Coronary artery (tissue), 2 donors: ENCODE measurements around the gene ABL1.
A peak's percentile ranks its signal among the peaks of the same experiment; 100 is the strongest.
"Not testable (repeated sequence)": the region's sequence is repeated elsewhere in the genome, so short reads cannot be mapped to it uniquely, and the experiment has no call there.

Source experiments
- DNase-seq: peaks from one replicate; pipeline ENCODE4 v3.0.0-alpha.2; 2017; ENCODE audit warnings: low spot score
- H3K27ac ChIP-seq, 2 donors: fragments of 200-600 bp; sonication (generic); one replicate each; pipeline ENCODE4 v1.5.1; 2016 to 2019
- H3K4me3 ChIP-seq: fragments of 200-600 bp; sonication (generic); 2 replicates; pipeline ENCODE4 v1.5.1; 2016; ENCODE audit warnings: mild to moderate bottlenecking, moderate library complexity
- TF ChIP-seq, protein P1 (sequence below): fragments of 200-600 bp; sonication (generic); IDR thresholded peaks from one replicate; pipeline ENCODE4 v1.5.1; 2019; ENCODE audit warnings: antibody characterized with exemption

ABL1 gene

GRCh38 chr9:130846487-130847305 lies 11.6 kb downstream of the ABL1 start:
- H3K4me3 ChIP-seq, result peak overlapping the region; percentile 66
- DNase-seq, result peak; percentile 90
- TF ChIP-seq, protein P1, sequence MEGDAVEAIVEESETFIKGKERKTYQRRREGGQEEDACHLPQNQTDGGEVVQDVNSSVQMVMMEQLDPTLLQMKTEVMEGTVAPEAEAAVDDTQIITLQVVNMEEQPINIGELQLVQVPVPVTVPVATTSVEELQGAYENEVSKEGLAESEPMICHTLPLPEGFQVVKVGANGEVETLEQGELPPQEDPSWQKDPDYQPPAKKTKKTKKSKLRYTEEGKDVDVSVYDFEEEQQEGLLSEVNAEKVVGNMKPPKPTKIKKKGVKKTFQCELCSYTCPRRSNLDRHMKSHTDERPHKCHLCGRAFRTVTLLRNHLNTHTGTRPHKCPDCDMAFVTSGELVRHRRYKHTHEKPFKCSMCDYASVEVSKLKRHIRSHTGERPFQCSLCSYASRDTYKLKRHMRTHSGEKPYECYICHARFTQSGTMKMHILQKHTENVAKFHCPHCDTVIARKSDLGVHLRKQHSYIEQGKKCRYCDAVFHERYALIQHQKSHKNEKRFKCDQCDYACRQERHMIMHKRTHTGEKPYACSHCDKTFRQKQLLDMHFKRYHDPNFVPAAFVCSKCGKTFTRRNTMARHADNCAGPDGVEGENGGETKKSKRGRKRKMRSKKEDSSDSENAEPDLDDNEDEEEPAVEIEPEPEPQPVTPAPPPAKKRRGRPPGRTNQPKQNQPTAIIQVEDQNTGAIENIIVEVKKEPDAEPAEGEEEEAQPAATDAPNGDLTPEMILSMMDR, result no peak
- H3K27ac ChIP-seq, result peak overlapping the region; percentile 87 to 99

DNA sequence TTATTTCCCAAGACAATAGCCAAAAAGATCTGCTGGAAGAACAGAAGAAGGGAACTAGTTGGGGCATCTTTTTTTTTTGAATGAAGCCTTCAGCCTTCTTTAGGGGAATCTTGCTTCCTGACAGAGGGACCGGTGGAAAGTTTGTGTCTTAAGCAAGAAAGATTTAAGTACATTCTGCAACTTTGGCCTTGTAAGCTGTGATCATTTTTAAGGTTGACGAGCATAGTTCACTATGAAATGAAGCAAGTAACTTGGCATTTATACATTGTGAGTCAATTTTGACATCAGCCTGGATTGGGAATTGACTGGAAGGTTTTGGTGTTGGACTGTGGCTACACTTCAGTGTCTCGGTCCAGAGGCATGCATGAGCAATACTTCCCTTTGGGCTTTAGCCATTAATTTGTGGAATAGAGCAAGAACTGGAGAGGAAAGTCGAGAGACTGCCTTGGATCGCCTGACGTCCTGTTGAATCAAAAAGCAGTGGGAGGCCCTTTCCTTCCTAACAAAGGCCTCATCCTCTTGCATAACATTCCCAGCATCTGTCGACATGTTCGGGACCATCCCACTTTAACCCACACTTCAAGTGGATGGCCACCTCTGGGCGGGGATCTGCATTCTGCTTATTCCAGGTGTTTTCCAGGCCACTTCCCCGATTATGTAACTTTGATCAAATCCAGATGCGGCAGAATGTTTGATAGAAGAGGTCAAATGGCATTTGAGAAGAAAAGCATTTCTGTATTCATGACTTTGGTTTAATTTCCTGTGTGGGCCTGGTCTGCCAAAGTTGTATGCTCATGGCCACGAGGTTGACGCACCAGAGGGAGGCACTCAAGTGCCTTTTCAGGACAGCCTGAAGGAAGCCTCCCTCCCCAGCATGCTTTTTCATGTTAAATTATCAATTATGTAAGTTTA lies 12.5 kb downstream of the ABL1 start:
- peak overlapping the region; percentile 87 to 99 for H3K27ac ChIP-seq
- DNase-seq, result peak; percentile 92
- peak overlapping the region; percentile 66 for H3K4me3 ChIP-seq
- TF ChIP-seq, protein P1, result no peak

DNA sequence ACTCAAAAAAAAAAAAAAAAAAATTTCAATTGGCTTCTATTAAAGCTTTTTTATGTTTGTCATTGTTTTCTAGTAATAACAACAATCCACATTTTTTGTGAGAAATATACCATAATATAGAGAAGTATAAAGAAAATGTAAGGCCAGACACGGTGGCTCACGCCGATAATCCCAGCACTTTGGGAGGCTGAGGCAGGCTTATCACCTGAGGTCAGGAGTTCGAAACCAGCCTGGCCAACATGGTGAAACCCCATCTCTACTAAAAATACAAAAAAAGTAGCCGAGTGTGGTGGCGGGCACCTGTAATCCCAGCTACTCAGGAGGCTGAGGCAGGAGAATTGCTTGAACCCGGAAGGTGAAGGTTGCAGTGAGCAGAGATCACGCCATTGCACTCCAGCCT lies 13.5 kb downstream of the ABL1 start:
- not testable (repeated sequence) for H3K4me3 ChIP-seq, DNase-seq
- peak overlapping the region; percentile 76 to 87 for H3K27ac ChIP-seq

GRCh38 chr9:130849356-130849755 lies 14.3 kb downstream of the ABL1 start:
- no peak overlapping the region for H3K4me3 ChIP-seq
- peak overlapping the region; percentile 76 to 87 for H3K27ac ChIP-seq
- TF ChIP-seq, protein P1, result no peak
- DNase-seq, result no peak

- Histone ChIP-seq H3K27ac (peak overlapping the region in 1 of 2 donors; percentile 28), H3K4me3 (no peak overlapping the region)
- TF ChIP-seq, protein P1, result no peak
- DNase-seq, result no peak
These were observed 17.7 kb downstream of the ABL1 start for GRCh38 chr9:130852801-130853200.

- no peak for DNase-seq
- no peak overlapping the region for H3K4me3 ChIP-seq
- H3K27ac ChIP-seq, result peak overlapping the region in 1 of 2 donors; percentile 38
- TF ChIP-seq, protein P1, result no peak
These were observed 19.0 kb downstream of the ABL1 start for GRCh38 chr9:130854092-130854491.

DNA sequence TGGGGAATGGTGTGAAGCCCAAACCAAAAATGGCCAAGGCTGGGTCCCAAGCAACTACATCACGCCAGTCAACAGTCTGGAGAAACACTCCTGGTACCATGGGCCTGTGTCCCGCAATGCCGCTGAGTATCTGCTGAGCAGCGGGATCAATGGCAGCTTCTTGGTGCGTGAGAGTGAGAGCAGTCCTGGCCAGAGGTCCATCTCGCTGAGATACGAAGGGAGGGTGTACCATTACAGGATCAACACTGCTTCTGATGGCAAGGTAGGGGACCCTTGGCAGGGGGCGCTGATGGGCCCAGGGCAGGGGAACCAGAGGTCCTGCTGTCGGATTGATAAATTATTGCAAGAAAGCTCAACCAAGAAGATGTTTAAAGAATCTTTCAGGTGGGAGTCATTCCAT lies 19.8 kb downstream of the ABL1 start:
- peak; percentile 58 for DNase-seq
- TF ChIP-seq, protein P1, result no peak
- H3K4me3 ChIP-seq, result no peak overlapping the region
- H3K27ac ChIP-seq, result peak overlapping the region in 1 of 2 donors; percentile 17
